ENCODE measurements around the gene IGSF6. TPM values are rescaled to one million over a fixed set of nuclear protein-coding genes. Genes with fewer than 3 reads are reported as not detected.
"Not testable (repeated sequence)": the region's sequence is repeated elsewhere in the genome, so short reads cannot be mapped to it uniquely, and the experiment has no call there.

Gene IGSF6
- total and polyA plus RNA-seq, 8 donors: 0.23 to 14.6 (median 0.85) TPM

DNA sequence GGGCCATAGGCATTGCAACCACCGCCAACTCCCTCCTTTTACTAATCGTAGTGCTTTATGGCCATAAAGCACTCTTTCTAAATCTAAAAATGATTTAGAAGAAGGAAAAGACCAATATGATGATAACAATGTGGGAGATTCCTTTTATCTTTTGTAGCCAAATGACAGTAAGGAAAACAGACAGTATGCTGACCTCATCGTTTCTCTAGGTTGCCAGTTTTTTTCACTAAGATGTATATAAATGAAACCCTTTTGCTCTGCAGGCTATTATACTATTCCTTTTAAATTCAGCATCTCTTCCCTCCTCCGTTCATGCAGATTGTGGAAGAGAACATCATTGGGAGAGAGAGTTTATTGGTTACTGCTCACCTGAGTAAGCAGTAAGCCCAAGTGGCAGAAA lies 36.7 kb upstream of the IGSF6 start:
- ATAC-seq: no peak
- WGBS, 2 donors: 53 to 71% methylated on average over 4 of the region's 4 CpGs
- Histone ChIP-seq H3K4me3 (no peak overlapping the region), H3K9me3 (no peaks in the 10 kb centered on the region), H3K27me3 (no peaks in the 10 kb centered on the region), H3K27ac (no peak overlapping the region), H3K4me1 (no peaks in the 10 kb centered on the region), H3K36me3 (no peaks in the 10 kb centered on the region)
- no peak for FAIRE-seq
- DNase-seq: no peak
- TF ChIP-seq, protein P1, sequence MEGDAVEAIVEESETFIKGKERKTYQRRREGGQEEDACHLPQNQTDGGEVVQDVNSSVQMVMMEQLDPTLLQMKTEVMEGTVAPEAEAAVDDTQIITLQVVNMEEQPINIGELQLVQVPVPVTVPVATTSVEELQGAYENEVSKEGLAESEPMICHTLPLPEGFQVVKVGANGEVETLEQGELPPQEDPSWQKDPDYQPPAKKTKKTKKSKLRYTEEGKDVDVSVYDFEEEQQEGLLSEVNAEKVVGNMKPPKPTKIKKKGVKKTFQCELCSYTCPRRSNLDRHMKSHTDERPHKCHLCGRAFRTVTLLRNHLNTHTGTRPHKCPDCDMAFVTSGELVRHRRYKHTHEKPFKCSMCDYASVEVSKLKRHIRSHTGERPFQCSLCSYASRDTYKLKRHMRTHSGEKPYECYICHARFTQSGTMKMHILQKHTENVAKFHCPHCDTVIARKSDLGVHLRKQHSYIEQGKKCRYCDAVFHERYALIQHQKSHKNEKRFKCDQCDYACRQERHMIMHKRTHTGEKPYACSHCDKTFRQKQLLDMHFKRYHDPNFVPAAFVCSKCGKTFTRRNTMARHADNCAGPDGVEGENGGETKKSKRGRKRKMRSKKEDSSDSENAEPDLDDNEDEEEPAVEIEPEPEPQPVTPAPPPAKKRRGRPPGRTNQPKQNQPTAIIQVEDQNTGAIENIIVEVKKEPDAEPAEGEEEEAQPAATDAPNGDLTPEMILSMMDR (IDR thresholded peaks at IDR 0.05): no peak
- intact Hi-C loops (cut with DNase I): no loop called here

DNA sequence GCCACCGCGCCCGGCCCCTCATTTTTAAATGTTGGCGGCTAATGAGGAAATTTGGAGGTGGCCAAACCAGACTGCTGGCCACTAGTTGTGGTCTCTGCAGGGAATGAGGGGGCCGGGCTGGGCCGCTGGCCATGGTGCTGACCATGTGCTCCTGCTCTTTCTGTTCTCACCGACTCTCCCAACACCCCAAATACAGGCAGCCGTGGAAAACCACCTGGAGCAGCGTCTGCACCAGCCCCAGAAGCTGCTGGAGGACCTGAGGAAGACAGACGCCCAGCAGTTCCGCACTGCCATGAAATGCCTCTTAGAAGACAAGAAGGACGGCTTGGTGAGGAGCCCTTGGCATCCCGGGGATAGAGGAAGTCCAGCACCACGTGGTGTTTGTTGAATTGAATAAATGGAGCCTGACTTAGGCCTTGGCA lies 32.6 kb upstream of the IGSF6 start:
- no peak for FAIRE-seq
- TF ChIP-seq, protein P1 (IDR thresholded peaks at IDR 0.05): no peak
- Histone ChIP-seq H3K36me3 (no peaks in the 10 kb centered on the region), H3K9me3 (no peaks in the 10 kb centered on the region), H3K4me1 (no peaks in the 10 kb centered on the region), H3K27me3 (no peaks in the 10 kb centered on the region), H3K27ac (no peak overlapping the region), H3K4me3 (no peak overlapping the region)
- no peak for ATAC-seq
- intact Hi-C loops (cut with DNase I): no loop called here
- WGBS, 2 donors: 45 to 46% methylated on average over 14 of the region's 14 CpGs
- DNase-seq: no peak

DNA sequence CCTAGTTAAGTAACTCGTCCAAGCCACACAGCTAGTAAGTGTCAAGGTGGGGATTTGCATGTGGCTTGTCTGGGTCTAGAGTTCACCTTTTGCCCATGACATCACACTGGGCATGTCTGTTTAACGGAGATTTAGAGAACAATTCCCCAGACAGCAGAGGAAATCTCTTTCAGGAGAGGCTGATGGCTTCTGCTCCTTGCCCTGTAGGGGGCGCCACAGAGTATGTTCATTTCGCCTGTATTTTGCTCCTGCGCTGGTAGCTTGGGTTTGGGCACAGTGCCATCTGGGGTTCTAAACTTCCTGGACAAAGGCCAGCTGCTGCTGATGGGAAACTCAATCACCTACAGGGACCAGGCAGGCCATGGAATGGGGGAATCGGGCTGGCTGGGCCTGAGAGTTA lies 31.8 kb upstream of the IGSF6 start:
- no peak for FAIRE-seq
- H3K27me3 ChIP-seq: no peaks in the 10 kb centered on the region
- 26 to 33% methylated on average over 6 of the region's 6 CpGs for WGBS, 2 donors
- intact Hi-C loops (cut with DNase I): no loop called here
- no peak overlapping the region for H3K4me3 ChIP-seq
- ATAC-seq: no peak
- TF ChIP-seq, protein P1 (IDR thresholded peaks at IDR 0.05): peak in 2 of 4 donors; percentile 16 to 17
- DNase-seq: peak in 2 of 6 donors; percentile 11 to 33
- no peaks in the 10 kb centered on the region for H3K9me3 ChIP-seq
- H3K27ac ChIP-seq: no peak overlapping the region
- no peaks in the 10 kb centered on the region for H3K36me3 ChIP-seq
- no peaks in the 10 kb centered on the region for H3K4me1 ChIP-seq

DNA sequence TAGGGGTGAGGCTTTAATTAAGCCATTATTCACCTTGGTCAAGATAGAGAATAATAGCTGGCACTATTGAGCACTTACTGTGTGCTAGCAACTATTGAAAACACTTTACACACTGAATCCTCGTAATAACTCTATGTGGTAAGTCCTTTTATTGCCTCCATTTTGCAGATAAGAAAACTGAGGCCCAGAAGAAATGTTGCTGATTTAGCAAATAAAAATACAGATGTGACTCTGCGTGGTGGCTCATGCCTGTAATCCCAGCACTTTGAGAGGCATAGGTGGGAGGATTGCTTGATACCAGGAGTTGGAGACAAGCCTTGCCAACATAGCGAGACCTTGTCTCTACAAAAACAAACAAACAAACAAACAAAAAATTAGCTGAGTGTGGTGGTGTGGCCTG lies 30.8 kb upstream of the IGSF6 start:
- Histone ChIP-seq H3K27ac (no peak overlapping the region), H3K27me3 (no peaks in the 10 kb centered on the region), H3K4me1 (no peaks in the 10 kb centered on the region), H3K9me3 (no peaks in the 10 kb centered on the region), H3K4me3 (no peak overlapping the region), H3K36me3 (no peaks in the 10 kb centered on the region)
- DNase-seq: no peak
- ATAC-seq: no peak
- 65 to 79% methylated on average over 3 of the region's 3 CpGs for WGBS, 2 donors
- TF ChIP-seq, protein P1 (IDR thresholded peaks at IDR 0.05): no peak
- intact Hi-C loops (cut with DNase I): no loop called here
- no peak for FAIRE-seq

DNA sequence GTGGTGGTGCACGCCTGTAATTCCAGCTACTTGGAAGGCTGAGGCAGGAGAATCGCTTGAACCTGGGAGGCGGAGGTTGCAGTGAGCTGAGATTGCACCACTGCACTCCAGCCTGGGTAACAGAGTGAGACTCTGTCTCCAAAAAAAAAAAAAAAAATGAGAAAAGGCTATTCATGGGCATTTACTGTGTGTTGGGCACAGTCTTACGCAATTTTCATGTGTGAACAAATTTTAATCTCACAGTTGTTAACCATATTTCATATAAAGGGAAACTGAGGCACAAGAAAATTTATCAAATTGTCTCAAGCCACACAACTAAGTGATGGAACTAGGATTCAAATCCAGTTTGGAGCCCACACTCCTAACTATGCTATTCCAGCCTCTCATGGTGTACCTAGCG lies 28.3 kb upstream of the IGSF6 start:
- H3K9me3 ChIP-seq; DNase-seq; ATAC-seq; intact Hi-C loops (cut with DNase I); H3K36me3 ChIP-seq; FAIRE-seq; H3K27me3 ChIP-seq; H3K27ac ChIP-seq; H3K4me3 ChIP-seq; H3K4me1 ChIP-seq: not testable (repeated sequence)
- whole genome bisulfite sequencing, 2 donors: 74 to 89% methylated on average over 5 of the region's 5 CpGs

DNA sequence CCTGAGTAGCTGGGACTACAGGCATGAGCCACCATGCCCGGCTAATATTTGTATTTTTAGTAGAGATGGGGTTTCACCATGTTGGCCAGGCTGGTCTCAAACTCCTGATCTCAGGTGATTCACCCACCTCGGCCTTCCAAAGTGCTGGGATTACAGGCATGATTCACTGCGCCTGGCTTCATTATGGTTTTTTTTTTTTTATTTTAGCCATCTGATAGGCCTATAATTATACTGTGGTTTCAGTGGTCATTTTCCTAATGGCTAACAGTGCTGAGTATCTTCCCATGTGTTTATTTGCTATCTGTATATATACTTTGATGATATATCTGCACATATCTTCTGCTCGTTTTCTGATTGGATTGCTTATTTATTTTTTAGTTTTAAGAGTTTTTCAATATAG lies 22.0 kb upstream of the IGSF6 start:
- H3K4me3 ChIP-seq; DNase-seq; H3K36me3 ChIP-seq; H3K9me3 ChIP-seq; intact Hi-C loops (cut with DNase I); H3K4me1 ChIP-seq; ATAC-seq; H3K27ac ChIP-seq; FAIRE-seq; H3K27me3 ChIP-seq: not testable (repeated sequence)
- WGBS, 2 donors: 76 to 79% methylated on average over 4 of the region's 4 CpGs
